Lower leg skin (tissue), 3 donors: ENCODE data around the gene POLG2.

Experiments
- CTCF ChIP-seq, 3 donors: fragments of 450-650 bp; IDR thresholded peaks; one replicate each; pipeline ENCODE4 v1.5.1; 2016; ENCODE audit warnings: antibody characterized with exemption in 3 of 3, mild to moderate bottlenecking in 3 of 3, moderate library complexity in 2 of 3
- POLR2A ChIP-seq, 2 donors: fragments of 450-650 bp; IDR thresholded peaks; one replicate each; pipeline ENCODE4 v1.6.1; 2016 to 2017; ENCODE audit warnings: antibody characterized with exemption in 2 of 2, mild to moderate bottlenecking in 1 of 2, moderate library complexity in 1 of 2

- TF ChIP-seq CTCF (IDR thresholded peaks at IDR 0.05), result no peak
- TF ChIP-seq POLR2A (IDR thresholded peaks at IDR 0.05), result no peak
Observed at GRCh38 chr17:64502809-64503208, 6.0 kb upstream of the POLG2 start.
